GM12878 (cell line): Measurements from ENCODE around the gene ENDOD1. TPM values are rescaled to one million over a fixed set of nuclear protein-coding genes. Genes with fewer than 3 reads are reported as not detected.

Experiments
- ATAC-seq: fragments of 200-7000 bp; cut with Tn5 transposase; 3 replicates; pipeline ENCODE4 v1.9.1; 2020; ENCODE audit warnings: mild to moderate bottlenecking, moderate library complexity
- BruUV-seq: library from RNA; stranded (reverse); fragments of 400-500 nt; replicated peaks from 2 replicates; lab custom pipeline; 2021; lab: Mats Ljungman, UMichigan
- CTCF ChIA-PET: fragments of 300-600 bp; sonication (Branson Sonifier 250); formaldehyde crosslinking; extraction: SDS; loops from one replicate; lab custom pipeline; 2021; ENCODE audit warnings: inconsistent platforms; lab: Yijun Ruan, JAX
- POLR2A ChIA-PET: fragments of 350-600 bp; formaldehyde crosslinking; extraction: SDS; loops from one replicate; lab custom pipeline; 2021; ENCODE audit warnings: inconsistent platforms; lab: Charles Lee
- RAD21 ChIA-PET: fragments of 300-600 bp; sonication (Branson Sonifier 250); formaldehyde crosslinking; loops from one replicate; lab custom pipeline; 2023; ENCODE audit warnings: antibody characterized with exemption; ENCODE audit not compliant: unreplicated experiment; lab: Charles Lee
- SMC1A ChIA-PET: fragments of 300-600 bp; sonication (Branson Sonifier 250); formaldehyde crosslinking; loops from one replicate; lab custom pipeline; 2023; ENCODE audit not compliant: unreplicated experiment, uncharacterized antibody; lab: Charles Lee
- DNase-seq: peaks from one replicate; pipeline ENCODE4 v3.0.0-alpha.2; 2011; ENCODE audit warnings: low read depth, low spot score
- FAIRE-seq: peaks from 3 replicates; lab custom pipeline; 2011; peaks lifted over from hg19 to GRCh38; lab: Jason Lieb, UNC
- H2AFZ ChIP-seq: 2 replicates; pipeline ENCODE4 v1.6.0; 2011; ENCODE audit warnings: low read depth, low read length, control low read depth; ENCODE audit not compliant: control insufficient read depth
- H3K27ac ChIP-seq: 2 replicates; pipeline ENCODE4 v1.5.1; 2011; ENCODE audit warnings: control low read depth; ENCODE audit not compliant: control insufficient read depth, insufficient read depth
- H3K27me3 ChIP-seq, 2 experiments: replicated peaks in 1 of 2; 2 replicates each; pipeline versions ENCODE4 v1.6.0 to v1.6.1; 2011; ENCODE audit warnings: low read length in 1 of 2; ENCODE audit not compliant: control insufficient read depth in 2 of 2, insufficient read depth in 2 of 2
- H3K36me3 ChIP-seq, 2 experiments: 2 replicates each; pipeline ENCODE4 v1.5.1; 2011; ENCODE audit warnings: low read length in 1 of 2; ENCODE audit not compliant: control insufficient read depth in 2 of 2, insufficient read depth in 2 of 2
- H3K4me1 ChIP-seq: 2 replicates; pipeline ENCODE4 v1.6.1; 2011; ENCODE audit warnings: mild to moderate bottlenecking, low read length, moderate library complexity, mixed read lengths; ENCODE audit not compliant: control insufficient read depth, insufficient read depth
- H3K4me2 ChIP-seq: 2 replicates; pipeline ENCODE4 v1.6.0; 2011; ENCODE audit warnings: control low read depth; ENCODE audit not compliant: control insufficient read depth, insufficient read depth
- H3K4me3 ChIP-seq: fragments of 200-600 bp; sonication (generic); 2 replicates; pipeline ENCODE4 v1.5.1; 2016
- H3K79me2 ChIP-seq: 2 replicates; pipeline ENCODE4 v1.6.0; 2011; ENCODE audit warnings: low read length; ENCODE audit not compliant: control insufficient read depth, insufficient read depth
- H3K9ac ChIP-seq: 2 replicates; pipeline ENCODE4 v1.8.0; 2011; ENCODE audit warnings: low read length, control low read depth, mixed read lengths; ENCODE audit not compliant: control insufficient read depth, insufficient read depth
- H3K9me3 ChIP-seq: replicated peaks from 3 replicates; pipeline ENCODE4 v1.5.1; 2011; ENCODE audit warnings: mild to moderate bottlenecking, low read length; ENCODE audit not compliant: control insufficient read depth, insufficient read depth
- H4K20me1 ChIP-seq: 2 replicates; pipeline ENCODE4 v1.6.0; 2011; ENCODE audit not compliant: control insufficient read depth, insufficient read depth
- CHD4 ChIP-seq: fragments of 200-600 bp; sonication (generic); IDR thresholded peaks from 2 replicates; pipeline ENCODE4 v1.6.1; 2016; ENCODE audit warnings: mild to moderate bottlenecking
- HCFC1 ChIP-seq: fragments of 150-350 bp; IDR thresholded peaks from 2 replicates; pipeline ENCODE4 v1.6.1; 2014; ENCODE audit warnings: low read length
- PKNOX1 ChIP-seq: fragments of 450-650 bp; IDR thresholded peaks from 2 replicates; pipeline ENCODE4 v1.6.1; 2016; ENCODE audit warnings: mild to moderate bottlenecking
- SMAD1 ChIP-seq: fragments of 450-650 bp; IDR thresholded peaks from 2 replicates; pipeline ENCODE4 v1.6.1; 2018; ENCODE audit warnings: mild to moderate bottlenecking, low read depth; ENCODE audit not compliant: partially characterized antibody
- WGBS: methylation state at CpG from one replicate; pipeline ENCODE4 v1.1.6; 2016; ENCODE audit warnings: low lambda C conversion rate; ENCODE audit not compliant: insufficient replicate concordance, insufficient coverage; ENCODE audit errors: missing lambda C conversion rate; 5-methylcytosine and 5-hydroxymethylcytosine counted together
- in situ Hi-C: fragments of 300-500 bp; cut with MboI; formaldehyde crosslinking; loops from 9 replicates; pipeline ENCODE4 v1.14.3; 2018; ENCODE audit warnings: mixed read lengths
- intact Hi-C: fragments of 100-400 bp; cut with micrococcal nuclease; formaldehyde crosslinking; loops from one replicate; pipeline ENCODE4 v1.14.2; 2022; ENCODE audit not compliant: unreplicated experiment
- polyA plus RNA-seq, 11 experiments: library from polyadenylated mRNA; depleted of rRNA in 4 of 11; unstranded in 6 of 11; stranded (reverse) in 5 of 11; fragments of >200 nt; fragmentation: Nextera tagmentation in 4 of 11; fragmentation: Illumina TruSeq in 1 of 11; extraction: Ambion mirVana in 4 of 11; extraction: Trizol in 1 of 11; gene quantifications; 1 replicate in 1 of 11; 2 replicates in 10 of 11; pipeline versions ENCODE4 v1.2.1 to v1.2.3, GENCODE V29; 2011 to 2016; ENCODE audit warnings: inconsistent platforms in 2 of 11, missing spikeins in 2 of 11, low read depth in 1 of 11
- total RNA-seq, 4 experiments: library from RNA; depleted of rRNA in 3 of 4; stranded (reverse); fragments of >200 nt in 3 of 4; fragmentation: Illumina TruSeq in 1 of 4; extraction: Trizol in 1 of 4; gene quantifications; 2 replicates each; pipeline versions ENCODE4 v1.2.1 to v1.2.3, GENCODE V29; 2013 to 2021

The ENDOD1 gene
- total and polyA plus RNA-seq, 10 of the 15 experiments (the other 5 are each of a cell fraction or from before 2014, with no cell fraction given), result 6.0 to 30.0 (median 12.1) TPM

DNA sequence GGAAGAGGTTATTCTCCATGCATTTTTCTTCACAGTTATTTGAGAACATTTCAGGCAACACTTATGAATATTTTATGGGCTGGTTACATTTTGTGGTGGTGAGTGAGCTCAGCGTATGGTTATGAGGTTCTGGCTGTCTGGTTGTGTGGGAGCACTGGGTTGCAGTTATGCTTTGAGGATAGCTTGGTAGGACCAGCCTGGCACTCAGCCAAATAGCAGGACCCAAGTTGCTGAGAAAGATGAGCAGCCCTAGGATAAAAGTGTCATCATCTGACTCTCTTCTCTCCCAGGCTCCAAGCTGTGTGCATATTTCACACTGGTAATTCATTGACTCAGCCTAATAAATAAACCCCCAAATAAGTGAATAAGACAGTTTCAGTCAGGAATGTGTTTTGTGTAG lies 31.0 kb upstream of the ENDOD1 start (continued):
- TF ChIP-seq SMAD1 (no peak), PKNOX1 (no peak)

DNA sequence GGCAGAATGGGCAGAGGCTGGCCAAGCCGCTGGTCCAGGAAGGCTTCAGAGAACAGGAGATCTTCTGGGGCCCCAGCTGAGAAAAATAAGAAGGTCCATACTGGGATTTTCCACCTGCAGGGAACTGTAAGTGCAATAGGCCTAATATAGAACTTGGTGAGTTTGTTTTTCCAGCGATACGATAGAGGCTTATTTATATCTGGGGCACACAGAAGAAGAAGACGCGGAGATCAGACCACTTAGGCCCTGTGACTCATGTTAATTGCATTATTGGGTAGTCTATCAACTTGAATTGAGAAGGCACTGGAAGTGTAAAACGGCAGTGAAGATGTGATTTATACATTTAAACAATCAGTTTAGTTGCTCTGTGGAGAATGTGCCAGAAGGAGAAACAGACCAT lies 30.6 kb upstream of the ENDOD1 start:
- no peak for FAIRE-seq
- 67% methylated on average over 6 of the region's 6 CpGs for WGBS

More for the DNA sequence above, 30.6 kb upstream of the ENDOD1 start:
- intact Hi-C loops (no loop called here), in situ Hi-C loops (no loop called here)
- no peaks in the 10 kb centered on the region for H3K9me3 ChIP-seq
- H3K4me1 ChIP-seq, result peaks cover 5% of the 10 kb centered on the region; the same call in 1 of the 2 replicates
- no TSS peak for BruUV-seq
- H3K4me3 ChIP-seq, result no peak overlapping the region
- no peak overlapping the region for H3K27ac ChIP-seq
- no peaks in the 10 kb centered on the region for H3K36me3 ChIP-seq
- no peaks in the 10 kb centered on the region; a peak in 1 of 4 replicates for H3K27me3 ChIP-seq
- no peak overlapping the region for H2AFZ ChIP-seq
- SMC1A ChIA-PET, result no interaction called here
- DNase-seq (no peak), ATAC-seq (no peak)
- H3K9ac ChIP-seq, result no peak overlapping the region
- no peak overlapping the region for H3K4me2 ChIP-seq
- H3K79me2 ChIP-seq, result no peaks in the 10 kb centered on the region
- RAD21 ChIA-PET, result interaction anchor here (1.6 kb wide), 1 partner anchor 9 kb away, joined by 5 read pairs; no protein-coding TSS in a partner anchor
- H4K20me1 ChIP-seq, result no peaks in the 10 kb centered on the region
- CTCF ChIA-PET, result interaction anchor here (1.5 to 1.6 kb wide), 2 partner anchors 10 to 11 kb away, joined by 3 to 4 read pairs; no protein-coding TSS in a partner anchor
- TF ChIP-seq CHD4 (no peak), HCFC1 (no peak)
- POLR2A ChIA-PET, result no interaction called here
